GM12878 (cell line): ENCODE data around the gene CA10. TPM values are rescaled to one million over a fixed set of nuclear protein-coding genes. Genes with fewer than 3 reads are reported as not detected.

Experiments used
- ATAC-seq: fragments of 200-7000 bp; cut with Tn5 transposase; 3 replicates; pipeline ENCODE4 v1.9.1; 2020; ENCODE audit warnings: mild to moderate bottlenecking, moderate library complexity
- BruUV-seq: library from RNA; stranded (reverse); fragments of 400-500 nt; replicated peaks from 2 replicates; lab custom pipeline; 2021; lab: Mats Ljungman, UMichigan
- CTCF ChIA-PET: fragments of 300-600 bp; sonication (Branson Sonifier 250); formaldehyde crosslinking; extraction: SDS; loops from one replicate; lab custom pipeline; 2021; ENCODE audit warnings: inconsistent platforms; lab: Yijun Ruan, JAX
- POLR2A ChIA-PET: fragments of 350-600 bp; formaldehyde crosslinking; extraction: SDS; loops from one replicate; lab custom pipeline; 2021; ENCODE audit warnings: inconsistent platforms; lab: Charles Lee
- RAD21 ChIA-PET: fragments of 300-600 bp; sonication (Branson Sonifier 250); formaldehyde crosslinking; loops from one replicate; lab custom pipeline; 2023; ENCODE audit warnings: antibody characterized with exemption; ENCODE audit not compliant: unreplicated experiment; lab: Charles Lee
- SMC1A ChIA-PET: fragments of 300-600 bp; sonication (Branson Sonifier 250); formaldehyde crosslinking; loops from one replicate; lab custom pipeline; 2023; ENCODE audit not compliant: unreplicated experiment, uncharacterized antibody; lab: Charles Lee
- DNase-seq: peaks from one replicate; pipeline ENCODE4 v3.0.0-alpha.2; 2011; ENCODE audit warnings: low read depth, low spot score
- FAIRE-seq: peaks from 3 replicates; lab custom pipeline; 2011; peaks lifted over from hg19 to GRCh38; lab: Jason Lieb, UNC
- H2AFZ ChIP-seq: 2 replicates; pipeline ENCODE4 v1.6.0; 2011; ENCODE audit warnings: low read depth, low read length, control low read depth; ENCODE audit not compliant: control insufficient read depth
- H3K27ac ChIP-seq: 2 replicates; pipeline ENCODE4 v1.5.1; 2011; ENCODE audit warnings: control low read depth; ENCODE audit not compliant: control insufficient read depth, insufficient read depth
- H3K27me3 ChIP-seq, 2 experiments: replicated peaks in 1 of 2; 2 replicates each; pipeline versions ENCODE4 v1.6.0 to v1.6.1; 2011; ENCODE audit warnings: low read length in 1 of 2; ENCODE audit not compliant: control insufficient read depth in 2 of 2, insufficient read depth in 2 of 2
- H3K36me3 ChIP-seq, 2 experiments: 2 replicates each; pipeline ENCODE4 v1.5.1; 2011; ENCODE audit warnings: low read length in 1 of 2; ENCODE audit not compliant: control insufficient read depth in 2 of 2, insufficient read depth in 2 of 2
- H3K4me1 ChIP-seq: 2 replicates; pipeline ENCODE4 v1.6.1; 2011; ENCODE audit warnings: mild to moderate bottlenecking, low read length, moderate library complexity, mixed read lengths; ENCODE audit not compliant: control insufficient read depth, insufficient read depth
- H3K4me2 ChIP-seq: 2 replicates; pipeline ENCODE4 v1.6.0; 2011; ENCODE audit warnings: control low read depth; ENCODE audit not compliant: control insufficient read depth, insufficient read depth
- H3K4me3 ChIP-seq: fragments of 200-600 bp; sonication (generic); 2 replicates; pipeline ENCODE4 v1.5.1; 2016
- H3K79me2 ChIP-seq: 2 replicates; pipeline ENCODE4 v1.6.0; 2011; ENCODE audit warnings: low read length; ENCODE audit not compliant: control insufficient read depth, insufficient read depth
- H3K9ac ChIP-seq: 2 replicates; pipeline ENCODE4 v1.8.0; 2011; ENCODE audit warnings: low read length, control low read depth, mixed read lengths; ENCODE audit not compliant: control insufficient read depth, insufficient read depth
- H3K9me3 ChIP-seq: replicated peaks from 3 replicates; pipeline ENCODE4 v1.5.1; 2011; ENCODE audit warnings: mild to moderate bottlenecking, low read length; ENCODE audit not compliant: control insufficient read depth, insufficient read depth
- H4K20me1 ChIP-seq: 2 replicates; pipeline ENCODE4 v1.6.0; 2011; ENCODE audit not compliant: control insufficient read depth, insufficient read depth
- ASH2L ChIP-seq: fragments of 300-600, 200-600 bp; sonication (generic); IDR thresholded peaks from 2 replicates; pipeline ENCODE4 v1.6.1; 2017; ENCODE audit warnings: low read depth, mild to moderate bottlenecking, borderline replicate concordance
- BRCA1 ChIP-seq: IDR thresholded peaks from 2 replicates; pipeline ENCODE4 v1.6.1; 2011; ENCODE audit warnings: low read depth, low read length, improper control_type of control experiment
- CHD1 ChIP-seq: IDR thresholded peaks from 2 replicates; pipeline ENCODE4 v1.6.1; 2012; ENCODE audit warnings: low read depth, low read length, improper control_type of control experiment
- E2F4 ChIP-seq: IDR thresholded peaks from 2 replicates; pipeline ENCODE4 v1.6.1; 2012; ENCODE audit warnings: low read depth, low read length, improper control_type of control experiment
- EED ChIP-seq: sonication (generic); IDR thresholded peaks from 2 replicates; pipeline ENCODE4 v1.6.1; 2016; ENCODE audit warnings: antibody characterized with exemption, low read depth
- ELK1 ChIP-seq: IDR thresholded peaks from 2 replicates; pipeline ENCODE4 v1.6.1; 2012; ENCODE audit warnings: low read depth, low read length, improper control_type of control experiment
- GABPA ChIP-seq: IDR thresholded peaks from 2 replicates; pipeline ENCODE4 v1.6.1; 2014; ENCODE audit warnings: antibody characterized with exemption, low read depth, mild to moderate bottlenecking, inconsistent platforms
- IKZF2 ChIP-seq, 2 experiments: fragments of 450-650 bp; IDR thresholded peaks; 2 replicates each; pipeline ENCODE4 v1.6.1; 2017; ENCODE audit warnings: mild to moderate bottlenecking in 2 of 2, moderate library complexity in 2 of 2
- POU2F2 ChIP-seq: IDR thresholded peaks from 3 replicates; pipeline ENCODE4 v1.6.1; 2011; ENCODE audit warnings: low read depth, mild to moderate bottlenecking, low read length, borderline replicate concordance
- RBBP5 ChIP-seq: fragments of 200-600 bp; sonication (generic); conservative IDR thresholded peaks from 2 replicates; pipeline ENCODE4 v1.6.1; 2016
- STAT3 ChIP-seq: IDR thresholded peaks from 2 replicates; pipeline ENCODE4 v1.6.1; 2011; ENCODE audit warnings: low read depth, low read length, improper control_type of control experiment
- USF1 ChIP-seq: IDR thresholded peaks from 2 replicates; pipeline ENCODE4 v1.6.1; 2011; ENCODE audit warnings: borderline replicate concordance, low read depth, mild to moderate bottlenecking, moderate library complexity, mixed read lengths, low read length; ENCODE audit not compliant: insufficient read depth; ENCODE audit errors: extremely low read length
- ZNF24 ChIP-seq: fragments of 450-650 bp; IDR thresholded peaks from 2 replicates; pipeline ENCODE4 v1.6.1; 2017; ENCODE audit warnings: antibody characterized with exemption, mild to moderate bottlenecking
- WGBS: methylation state at CpG from one replicate; pipeline ENCODE4 v1.1.6; 2016; ENCODE audit warnings: low lambda C conversion rate; ENCODE audit not compliant: insufficient replicate concordance, insufficient coverage; ENCODE audit errors: missing lambda C conversion rate; 5-methylcytosine and 5-hydroxymethylcytosine counted together
- in situ Hi-C: fragments of 300-500 bp; cut with MboI; formaldehyde crosslinking; loops from 9 replicates; pipeline ENCODE4 v1.14.3; 2018; ENCODE audit warnings: mixed read lengths
- intact Hi-C: fragments of 100-400 bp; cut with micrococcal nuclease; formaldehyde crosslinking; loops from one replicate; pipeline ENCODE4 v1.14.2; 2022; ENCODE audit not compliant: unreplicated experiment
- polyA plus RNA-seq, 11 experiments: library from polyadenylated mRNA; depleted of rRNA in 4 of 11; unstranded in 6 of 11; stranded (reverse) in 5 of 11; fragments of >200 nt; fragmentation: Nextera tagmentation in 4 of 11; fragmentation: Illumina TruSeq in 1 of 11; extraction: Ambion mirVana in 4 of 11; extraction: Trizol in 1 of 11; gene quantifications; 1 replicate in 1 of 11; 2 replicates in 10 of 11; pipeline versions ENCODE4 v1.2.1 to v1.2.3, GENCODE V29; 2011 to 2016; ENCODE audit warnings: inconsistent platforms in 2 of 11, missing spikeins in 2 of 11, low read depth in 1 of 11
- total RNA-seq, 4 experiments: library from RNA; depleted of rRNA in 3 of 4; stranded (reverse); fragments of >200 nt in 3 of 4; fragmentation: Illumina TruSeq in 1 of 4; extraction: Trizol in 1 of 4; gene quantifications; 2 replicates each; pipeline versions ENCODE4 v1.2.1 to v1.2.3, GENCODE V29; 2013 to 2021

CA10 gene
- total and polyA plus RNA-seq, 10 of the 15 experiments (the other 5 are each of a cell fraction or from before 2014, with no cell fraction given) = not detected

GRCh38 chr17:51799981-51800380, 358.5 kb downstream of the CA10 start:
- no peaks in the 10 kb centered on the region for H3K36me3 ChIP-seq
- ChIA-PET POLR2A (no interaction called here), CTCF (no interaction called here), SMC1A (no interaction called here), RAD21 (no interaction called here)
- FAIRE-seq (no peak), ATAC-seq (no peak), DNase-seq (no peak)
- H3K27me3 ChIP-seq = no peaks in the 10 kb centered on the region
- H2AFZ ChIP-seq = no peak overlapping the region
- H4K20me1 ChIP-seq = no peaks in the 10 kb centered on the region
- H3K4me3 ChIP-seq = no peak overlapping the region
- TF ChIP-seq EED (no peak), USF1 (no peak), ELK1 (no peak)
- H3K4me1 ChIP-seq = no peaks in the 10 kb centered on the region
- intact Hi-C loops (no loop called here), in situ Hi-C loops (no loop called here)
- no peaks in the 10 kb centered on the region for H3K9me3 ChIP-seq
- 39% methylated on average over 4 of the region's 4 CpGs for WGBS
- no peaks in the 10 kb centered on the region for H3K79me2 ChIP-seq
- H3K27ac ChIP-seq = no peak overlapping the region
- no TSS peak for BruUV-seq
- H3K4me2 ChIP-seq = no peak overlapping the region
- H3K9ac ChIP-seq = no peak overlapping the region

- no peak overlapping the region for H2AFZ ChIP-seq
- H4K20me1 ChIP-seq = no peaks in the 10 kb centered on the region
- TF ChIP-seq GABPA = no peak
- no peak for TF ChIP-seq E2F4
- no peak for TF ChIP-seq BRCA1
- no peak for TF ChIP-seq STAT3
- no peak for TF ChIP-seq ZNF24
- TF ChIP-seq CHD1 = no peak
- no peak for TF ChIP-seq RBBP5
- no peak for TF ChIP-seq ASH2L
- TF ChIP-seq POU2F2 = no peak
- TF ChIP-seq IKZF2 (IDR thresholded peaks at IDR 0.05) = no peak
- no peaks in the 10 kb centered on the region for H3K79me2 ChIP-seq
- no TSS peak for BruUV-seq
- intact Hi-C loops = no loop called here
- SMC1A ChIA-PET = no interaction called here
- CTCF ChIA-PET = no interaction called here
- H3K9ac ChIP-seq = no peak overlapping the region
- no peaks in the 10 kb centered on the region for H3K4me1 ChIP-seq
- no peak for DNase-seq
- ATAC-seq = no peak
- H3K9me3 ChIP-seq = no peaks in the 10 kb centered on the region
- in situ Hi-C loops = no loop called here
- no peak overlapping the region for H3K4me2 ChIP-seq
- H3K4me3 ChIP-seq = no peak overlapping the region
- no peaks in the 10 kb centered on the region for H3K27me3 ChIP-seq
- no peak overlapping the region for H3K27ac ChIP-seq
- H3K36me3 ChIP-seq = no peaks in the 10 kb centered on the region
- POLR2A ChIA-PET = no interaction called here
- RAD21 ChIA-PET = no interaction called here
- FAIRE-seq = no peak
These were observed 359.3 kb downstream of the CA10 start for GRCh38 chr17:51799240-51799639.
